GM18511 (cell line): Measurements from ENCODE around the gene OR4N2.
"Not testable (repeated sequence)": the region's sequence is repeated elsewhere in the genome, so short reads cannot be mapped to it uniquely, and the experiment has no call there.

Experiments
- ATAC-seq: cut with Tn5 transposase; IDR thresholded peaks from one replicate; pipeline ENCODE4 v1.9.1; 2021; ENCODE audit warnings: mild to moderate bottlenecking, moderate library complexity; ENCODE audit not compliant: unreplicated experiment

Gene OR4N2

GRCh38 chr14:19834203-19834848 lies 30.8 kb downstream of the OR4N2 start:
- ATAC-seq = not testable (repeated sequence)

GRCh38 chr14:19838433-19838832 lies 34.9 kb downstream of the OR4N2 start:
- ATAC-seq = no peak

GRCh38 chr14:19851365-19851764 lies 47.8 kb downstream of the OR4N2 start:
- no peak for ATAC-seq

- not testable (repeated sequence) for ATAC-seq
Observed at GRCh38 chr14:19866061-19866669, 62.6 kb downstream of the OR4N2 start.

- ATAC-seq = no peak
Observed at GRCh38 chr14:19873178-19873577, 69.6 kb downstream of the OR4N2 start.

GRCh38 chr14:19874842-19875241 lies 71.3 kb downstream of the OR4N2 start, which contains the start of gene OR4K2:
OR4K2 (plus strand) TSS chr14:19875142; CDS start chr14:19876268, 1,126 bp downstream.
- ATAC-seq = no peak

GRCh38 chr14:19878029-19878642 lies 74.6 kb downstream of the OR4N2 start:
- no peak for ATAC-seq
